ENCODE data around the gene ADAMTS12. TPM values are rescaled to one million over a fixed set of nuclear protein-coding genes. Genes with fewer than 3 reads are reported as not detected.

ADAMTS12 gene
- total RNA-seq, 1 experiment from 2014 or later: 6.2 TPM

DNA sequence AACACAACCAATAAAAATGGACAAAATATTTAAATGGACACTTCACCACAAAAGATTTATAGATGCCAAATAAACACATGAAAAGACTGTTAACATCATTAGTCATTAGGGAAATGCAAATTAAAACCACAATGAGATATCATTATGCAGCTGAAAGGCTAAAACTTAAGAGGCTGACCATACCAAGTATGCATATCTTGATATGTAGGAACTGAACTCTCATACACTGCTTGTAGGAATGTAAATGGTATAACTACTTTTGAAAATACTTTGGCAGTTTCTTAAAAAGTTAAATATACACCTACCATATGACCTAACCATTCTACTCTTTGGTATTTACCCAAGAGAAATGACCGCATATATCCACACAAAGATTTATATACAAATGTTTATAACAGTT lies 13.6 kb upstream of the ADAMTS12 start:
- H3K79me2 ChIP-seq (ENCODE audit: insufficient read depth, low read length): no peaks in the 10 kb centered on the region
- H4K8ac ChIP-seq (replicated peaks; ENCODE audit: insufficient read length, low read depth, low read length): no peak overlapping the region
- no peak overlapping the region for H3K9ac ChIP-seq (ENCODE audit: extremely low read depth, insufficient read length, low read length)
- no peak overlapping the region for H2BK15ac ChIP-seq (ENCODE audit: low read depth, low read length)
- TF ChIP-seq, protein P1, sequence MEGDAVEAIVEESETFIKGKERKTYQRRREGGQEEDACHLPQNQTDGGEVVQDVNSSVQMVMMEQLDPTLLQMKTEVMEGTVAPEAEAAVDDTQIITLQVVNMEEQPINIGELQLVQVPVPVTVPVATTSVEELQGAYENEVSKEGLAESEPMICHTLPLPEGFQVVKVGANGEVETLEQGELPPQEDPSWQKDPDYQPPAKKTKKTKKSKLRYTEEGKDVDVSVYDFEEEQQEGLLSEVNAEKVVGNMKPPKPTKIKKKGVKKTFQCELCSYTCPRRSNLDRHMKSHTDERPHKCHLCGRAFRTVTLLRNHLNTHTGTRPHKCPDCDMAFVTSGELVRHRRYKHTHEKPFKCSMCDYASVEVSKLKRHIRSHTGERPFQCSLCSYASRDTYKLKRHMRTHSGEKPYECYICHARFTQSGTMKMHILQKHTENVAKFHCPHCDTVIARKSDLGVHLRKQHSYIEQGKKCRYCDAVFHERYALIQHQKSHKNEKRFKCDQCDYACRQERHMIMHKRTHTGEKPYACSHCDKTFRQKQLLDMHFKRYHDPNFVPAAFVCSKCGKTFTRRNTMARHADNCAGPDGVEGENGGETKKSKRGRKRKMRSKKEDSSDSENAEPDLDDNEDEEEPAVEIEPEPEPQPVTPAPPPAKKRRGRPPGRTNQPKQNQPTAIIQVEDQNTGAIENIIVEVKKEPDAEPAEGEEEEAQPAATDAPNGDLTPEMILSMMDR (conservative IDR thresholded peaks at IDR 0.05): no peak
- no peak overlapping the region for H3K27ac Mint-ChIP-seq
- H3K36me3 Mint-ChIP-seq (ENCODE audit: insufficient read depth in 1 of 3, low read depth in 3 of 3): peaks cover 11 to 38% (median 22%) of the 10 kb centered on the region in 3 experiments
- H3K4ac ChIP-seq (ENCODE audit: low read depth, low read length): no peak overlapping the region
- peaks cover 2 to 5% of the 10 kb centered on the region in 2 experiments; a peak in 1 of 4 replicates for H3K4me1 Mint-ChIP-seq
- H3K56ac ChIP-seq (ENCODE audit: insufficient read length, low read depth, low read length): no peak overlapping the region
- DNase-seq: no peak
- H3T11ph ChIP-seq (ENCODE audit: low read length): no peak overlapping the region
- H2BK12ac ChIP-seq (ENCODE audit: insufficient read length, low read depth, low read length): no peak overlapping the region
- no peak overlapping the region for H2BK20ac ChIP-seq (ENCODE audit: low read depth, low read length, poor library complexity, severe bottlenecking)
- H2BK5ac ChIP-seq (ENCODE audit: insufficient read length, low read length): no peak overlapping the region
- peaks cover 7% of the 10 kb centered on the region for H3K9me3 ChIP-seq (ENCODE audit: control insufficient read depth, low read depth, low read length)
- no CpG with 5 or more reads among the region's 1 CpG for WGBS (ENCODE audit: extremely low coverage, insufficient read length, low lambda C conversion rate)
- no peak overlapping the region for H2BK120ac ChIP-seq (ENCODE audit: low read depth, low read length, poor library complexity, severe bottlenecking)
- no peak overlapping the region for H4K5ac ChIP-seq (ENCODE audit: insufficient read length, low read depth, low read length)
- H3K27me3 ChIP-seq (ENCODE audit: insufficient read depth, low read length): no peaks in the 10 kb centered on the region
- no peak overlapping the region for H3K4me2 ChIP-seq (ENCODE audit: insufficient read depth, insufficient read length, low read length)
- H4K20me1 ChIP-seq (ENCODE audit: control insufficient read depth, insufficient read depth, insufficient read length): no peaks in the 10 kb centered on the region
- no peak overlapping the region for H3K18ac ChIP-seq (ENCODE audit: insufficient read length, low read depth, low read length)
- no peaks in the 10 kb centered on the region for H3K23me2 ChIP-seq (ENCODE audit: insufficient read length, low read depth, low read length, poor library complexity, severe bottlenecking)
- peaks cover 33 to 35% of the 10 kb centered on the region in 2 experiments for H3K9me3 Mint-ChIP-seq
- no peak overlapping the region for H4K91ac ChIP-seq (ENCODE audit: insufficient read length, low read depth, low read length)
- no peak overlapping the region for H3K4me3 Mint-ChIP-seq
- H3K14ac ChIP-seq (ENCODE audit: insufficient read depth, low read length): no peak overlapping the region
- H2AK5ac ChIP-seq (ENCODE audit: insufficient read length, low read length): no peak overlapping the region
- H3K23ac ChIP-seq (ENCODE audit: insufficient read length, low read depth, low read length): no peak overlapping the region
- no peaks in the 10 kb centered on the region; the same call in 1 of the 2 replicates for H3K27me3 Mint-ChIP-seq (ENCODE audit: low read depth)
- H3K79me1 ChIP-seq (ENCODE audit: insufficient read depth, low read depth, low read length, poor library complexity, severe bottlenecking): no peaks in the 10 kb centered on the region
- H3K4me1 ChIP-seq (ENCODE audit: insufficient read depth, low read length): no peaks in the 10 kb centered on the region
- H3K27ac ChIP-seq (ENCODE audit: insufficient read length, low read depth, low read length): no peak overlapping the region
- H2AFZ ChIP-seq (ENCODE audit: low read length): no peak overlapping the region

Measured in H9 (cell line).